CD14-positive monocyte (primary cell): Measurements from ENCODE around the gene GNA12. TPM values are rescaled to one million over a fixed set of nuclear protein-coding genes. Genes with fewer than 3 reads are reported as not detected.

ENCODE experiments used
- DNase-seq, 3 donors: peaks; one replicate each; pipeline ENCODE4 v3.0.0-alpha.2; 2011 to 2022
- H2AFZ ChIP-seq: 2 replicates; pipeline ENCODE4 v1.6.0; 2012; ENCODE audit warnings: mild to moderate bottlenecking, low read depth, low read length, inconsistent platforms; ENCODE audit not compliant: insufficient read depth, poor library complexity, severe bottlenecking
- H3K27ac ChIP-seq, 2 donors: 1 replicate in 1 of 2; 2 replicates in 1 of 2; pipeline ENCODE4 v1.5.1; 2012 to 2013; ENCODE audit warnings: low read length in 2 of 2, control low read depth in 1 of 2, inconsistent platforms in 1 of 2, low read depth in 1 of 2, mild to moderate bottlenecking in 1 of 2
- H3K27me3 ChIP-seq, 2 donors: one replicate each; pipeline versions ENCODE4 v1.6.0 to v1.6.1; 2011 to 2013; ENCODE audit warnings: low read length in 2 of 2; ENCODE audit not compliant: control insufficient read depth in 2 of 2, insufficient read depth in 2 of 2
- H3K36me3 ChIP-seq, 2 donors: replicated peaks in 1 of 2; 1 replicate in 1 of 2; 2 replicates in 1 of 2; pipeline versions ENCODE4 v1.5.1 to v1.6.1; 2012 to 2013; ENCODE audit warnings: low read length in 2 of 2, control low read depth in 1 of 2, inconsistent platforms in 1 of 2, mild to moderate bottlenecking in 1 of 2; ENCODE audit not compliant: insufficient read depth in 2 of 2, control insufficient read depth in 1 of 2
- H3K4me1 ChIP-seq, 2 donors: 1 replicate in 1 of 2; 2 replicates in 1 of 2; pipeline versions ENCODE4 v1.5.1 to v1.6.1; 2012 to 2013; ENCODE audit warnings: low read length in 2 of 2, control low read depth in 1 of 2, inconsistent platforms in 1 of 2, mild to moderate bottlenecking in 1 of 2, moderate library complexity in 1 of 2; ENCODE audit not compliant: insufficient read depth in 2 of 2, control insufficient read depth in 1 of 2
- H3K4me2 ChIP-seq: replicated peaks from 2 replicates; pipeline ENCODE3; 2012; ENCODE audit warnings: low read length, moderate library complexity, mild to moderate bottlenecking; ENCODE audit not compliant: poor library complexity, severe bottlenecking; ENCODE audit errors: extremely low read depth
- H3K4me3 ChIP-seq, 3 experiments: fragments of 200-600 bp in 1 of 3; sonication (generic) in 1 of 3; replicated peaks in 1 of 3; 1 replicate in 2 of 3; 2 replicates in 1 of 3; pipeline ENCODE4 v1.5.1; 2011 to 2013; ENCODE audit warnings: low read length in 3 of 3, mild to moderate bottlenecking in 3 of 3, control low read depth in 2 of 3, low read depth in 2 of 3, inconsistent platforms in 1 of 3, moderate library complexity in 1 of 3
- H3K79me2 ChIP-seq: 2 replicates; pipeline ENCODE4 v1.6.0; 2012; ENCODE audit warnings: mild to moderate bottlenecking, control low read depth, inconsistent platforms, low read length, moderate library complexity; ENCODE audit not compliant: insufficient read depth
- H3K9ac ChIP-seq: 2 replicates; pipeline ENCODE4 v1.6.0; 2017; ENCODE audit warnings: low read length, mild to moderate bottlenecking; ENCODE audit not compliant: insufficient read depth, poor library complexity, severe bottlenecking
- H3K9me3 ChIP-seq, 2 donors: replicated peaks in 1 of 2; 1 replicate in 1 of 2; 2 replicates in 1 of 2; pipeline versions ENCODE4 v1.5.1 to v1.6.1; 2012 to 2013; ENCODE audit warnings: low read length in 2 of 2, control low read depth in 1 of 2; ENCODE audit not compliant: control insufficient read depth in 1 of 2, insufficient read depth in 1 of 2
- H4K20me1 ChIP-seq: 2 replicates; pipeline ENCODE4 v1.6.0; 2012; ENCODE audit warnings: mild to moderate bottlenecking, low read length, control low read depth, moderate library complexity; ENCODE audit not compliant: insufficient read depth
- H3K27ac Mint-ChIP-seq, 7 donors: one replicate each; pipeline ENCODE4 v1.8.0; 2020; ENCODE audit warnings: mild to moderate bottlenecking in 7 of 7, mixed read lengths in 7 of 7, moderate library complexity in 6 of 7, inconsistent platforms in 2 of 7
- H3K27me3 Mint-ChIP-seq, 3 donors: one replicate each; pipeline ENCODE4 v1.8.0; 2021 to 2022; ENCODE audit warnings: low read depth in 3 of 3, mild to moderate bottlenecking in 3 of 3, mixed read lengths in 3 of 3, moderate library complexity in 3 of 3, inconsistent platforms in 1 of 3
- H3K36me3 Mint-ChIP-seq, 2 donors: one replicate each; pipeline ENCODE4 v1.8.0; 2020; ENCODE audit warnings: mixed read lengths in 2 of 2, inconsistent platforms in 1 of 2, mild to moderate bottlenecking in 1 of 2
- H3K4me1 Mint-ChIP-seq: one replicate; pipeline ENCODE4 v1.8.0; 2020; ENCODE audit warnings: mild to moderate bottlenecking, mixed read lengths
- H3K4me3 Mint-ChIP-seq, 2 donors: one replicate each; pipeline ENCODE4 v1.8.0; 2020; ENCODE audit warnings: mild to moderate bottlenecking in 2 of 2, mixed read lengths in 2 of 2, moderate library complexity in 1 of 2
- H3K9me3 Mint-ChIP-seq, 7 donors: one replicate each; pipeline ENCODE4 v1.8.0; 2020 to 2022; ENCODE audit warnings: mixed read lengths in 7 of 7, mild to moderate bottlenecking in 6 of 7, moderate library complexity in 6 of 7, inconsistent platforms in 2 of 7
- CTCF ChIP-seq: fragments of 200-600 bp; IDR thresholded peaks from one replicate; pipeline ENCODE4 v1.8.0; 2022; ENCODE audit warnings: antibody characterized with exemption, mild to moderate bottlenecking
- WGBS: methylation state at CpG from one replicate; pipeline ENCODE4 v1.1.5; 2013; ENCODE audit warnings: missing lambda C conversion rate; ENCODE audit not compliant: insufficient coverage; 5-methylcytosine and 5-hydroxymethylcytosine counted together
- intact Hi-C, 2 donors: fragments of 100-400 bp; cut with micrococcal nuclease; formaldehyde crosslinking; loops; one replicate each; pipeline versions ENCODE4 v1.15.0 to v1.15.1; 2023
- polyA plus RNA-seq, 3 donors: library from polyadenylated mRNA; depleted of rRNA in 1 of 3; unstranded in 2 of 3; stranded (reverse) in 1 of 3; fragments of 300-500 nt in 2 of 3; fragments of >200 nt in 1 of 3; fragmentation: Illumina TruSeq in 2 of 3; gene quantifications; 1 replicate in 2 of 3; 2 replicates in 1 of 3; pipeline ENCODE4 v1.2.3, GENCODE V29; 2012 to 2021

Gene GNA12
- polyA plus RNA-seq, 3 donors, result 3.4 to 25.9 (median 10.6) TPM

DNA sequence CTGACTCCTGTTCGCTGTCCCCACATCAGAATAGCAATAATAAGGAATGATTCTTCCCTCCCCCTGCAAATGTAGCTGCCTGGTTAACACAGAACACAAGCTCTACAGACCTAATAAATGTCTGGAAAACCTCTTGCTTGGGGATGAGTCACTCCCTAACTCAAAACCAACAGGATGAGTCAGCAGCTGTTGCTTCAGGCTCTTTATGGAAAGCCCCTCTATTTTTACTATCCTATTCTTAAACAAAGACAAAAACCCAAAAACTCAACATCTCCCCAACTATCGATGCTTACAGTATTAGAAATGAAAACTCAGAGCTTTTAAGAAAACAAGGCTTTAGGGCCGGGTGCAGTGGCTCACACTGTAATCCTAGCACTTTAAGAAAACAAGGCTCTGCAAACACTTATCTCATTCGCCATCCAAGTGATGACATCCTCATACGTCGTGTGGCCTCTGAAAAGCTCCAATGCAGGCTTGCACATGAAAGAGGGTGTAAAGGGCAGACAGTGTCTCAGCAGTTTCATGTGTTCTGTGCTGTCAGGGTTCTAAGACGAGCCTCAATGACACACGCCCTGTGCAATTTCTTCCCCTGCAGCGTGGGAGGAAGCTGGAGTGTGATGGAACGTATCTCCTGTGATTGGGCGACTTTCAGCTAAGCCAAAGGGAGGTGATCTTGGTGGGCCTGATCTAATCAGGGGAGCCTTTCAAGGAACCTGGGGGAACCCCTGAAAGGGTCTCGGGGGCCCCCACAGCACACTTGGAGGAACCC is 86.0 kb downstream of the GNA12 start:
- Histone ChIP-seq H3K27me3 (no peaks in the 10 kb centered on the region), H4K20me1 (no peaks in the 10 kb centered on the region), H3K9ac (peak overlapping the region; percentile 81), H3K4me1 (peaks cover 49 to 53% of the 10 kb centered on the region in 2 donors), H3K36me3 (no peaks in the 10 kb centered on the region), H3K27ac (peak overlapping the region; percentile 99 to 100), H3K4me3 (peak overlapping the region in 1 of 3 experiments; percentile 23), H3K79me2 (no peaks in the 10 kb centered on the region), H2AFZ (no peak overlapping the region), H3K4me2 (peak overlapping the region; percentile 38), H3K9me3 (no peaks in the 10 kb centered on the region)
- DNase-seq, result peak; percentile 95 to 98 (median 96)
- Mint-ChIP-seq H3K36me3 (peaks cover 49 to 64% of the 10 kb centered on the region in 2 donors), H3K4me1 (peaks cover 63% of the 10 kb centered on the region), H3K9me3 (peaks cover 2 to 13% (median 3%) of the 10 kb centered on the region in 7 donors), H3K27ac (peak overlapping the region; percentile 97 to 99 (median 99)), H3K4me3 (peak overlapping the region; percentile 55 to 82), H3K27me3 (no peaks in the 10 kb centered on the region)
- WGBS, result 12% methylated on average over 9 of the region's 12 CpGs
- intact Hi-C loops, result loop anchor here in 1 of 2 donors (1.0 to 5.0 kb wide), 3 partner anchors 15 to 41 kb away; no protein-coding TSS in a partner anchor
- no peak for TF ChIP-seq CTCF

- intact Hi-C loops, result loop anchor here in 1 of 2 donors (1.0 to 5.0 kb wide), 3 partner anchors 15 to 40 kb away; no protein-coding TSS in a partner anchor
Observed at GRCh38 chr7:2757361-2757903, 86.7 kb downstream of the GNA12 start.

More at GRCh38 chr7:2757361-2757903, 86.7 kb downstream of the GNA12 start:
- DNase-seq, result peak; percentile 38 to 46 (median 44)
- Mint-ChIP-seq H3K9me3 (peaks cover 2 to 13% (median 3%) of the 10 kb centered on the region in 7 donors), H3K27ac (peak overlapping the region; percentile 97 to 99 (median 99)), H3K36me3 (peaks cover 44 to 64% of the 10 kb centered on the region in 2 donors), H3K27me3 (no peaks in the 10 kb centered on the region), H3K4me1 (peaks cover 59% of the 10 kb centered on the region), H3K4me3 (peak overlapping the region; percentile 48 to 82)
- peak overlapping the region; percentile 81 for H3K9ac ChIP-seq
- H3K4me3 ChIP-seq, result peak overlapping the region in 1 of 3 experiments; percentile 23
- H3K79me2 ChIP-seq, result no peaks in the 10 kb centered on the region
- peak overlapping the region; percentile 38 for H3K4me2 ChIP-seq
- H3K36me3 ChIP-seq, result no peaks in the 10 kb centered on the region
- peak overlapping the region; percentile 99 to 100 for H3K27ac ChIP-seq
- no peak for TF ChIP-seq CTCF
- no peaks in the 10 kb centered on the region for H3K9me3 ChIP-seq
- H2AFZ ChIP-seq, result no peak overlapping the region
- H3K4me1 ChIP-seq, result peaks cover 46 to 49% of the 10 kb centered on the region in 2 donors
- WGBS, result 29% methylated on average over 9 of the region's 11 CpGs
- H4K20me1 ChIP-seq, result no peaks in the 10 kb centered on the region
- H3K27me3 ChIP-seq, result no peaks in the 10 kb centered on the region
